Muscle layer of colon (tissue), 2 donors: ENCODE data around the gene CPN2.

Experiments
- H3K27ac ChIP-seq: one replicate; pipeline ENCODE4 v1.7.0; 2013; ENCODE audit warnings: low read depth, mild to moderate bottlenecking, low read length, moderate library complexity
- H3K27me3 ChIP-seq, 2 donors: one replicate each; pipeline ENCODE4 v1.7.0; 2013; ENCODE audit warnings: low read length in 2 of 2, mild to moderate bottlenecking in 2 of 2; ENCODE audit not compliant: insufficient read depth in 2 of 2, control insufficient read depth in 1 of 2
- H3K36me3 ChIP-seq: one replicate; pipeline ENCODE4 v1.7.0; 2013; ENCODE audit warnings: mild to moderate bottlenecking, low read length; ENCODE audit not compliant: insufficient read depth
- H3K4me1 ChIP-seq: one replicate; pipeline ENCODE4 v1.7.0; 2013; ENCODE audit warnings: mild to moderate bottlenecking, low read length; ENCODE audit not compliant: insufficient read depth
- H3K4me3 ChIP-seq, 2 donors: one replicate each; pipeline ENCODE4 v1.7.0; 2013; ENCODE audit warnings: low read length in 2 of 2, low read depth in 1 of 2, mild to moderate bottlenecking in 1 of 2, moderate library complexity in 1 of 2
- H3K9ac ChIP-seq: one replicate; pipeline ENCODE4 v1.7.0; 2013; ENCODE audit warnings: low read length
- H3K9me3 ChIP-seq: one replicate; pipeline ENCODE4 v1.7.0; 2013; ENCODE audit warnings: mild to moderate bottlenecking, low read length
- donor health status: abdominal sarcoma.
- donor health status: Adenocarcinoma of cecum.

Gene CPN2

GRCh38 chr3:194350726-194351071 is 429 bp downstream of the CPN2 start:
- H3K36me3 ChIP-seq: no peaks in the 10 kb centered on the region
- H3K4me1 ChIP-seq: no peaks in the 10 kb centered on the region
- no peak overlapping the region for H3K9ac ChIP-seq
- H3K27me3 ChIP-seq: no peaks in the 10 kb centered on the region
- no peaks in the 10 kb centered on the region for H3K9me3 ChIP-seq
- no peak overlapping the region for H3K27ac ChIP-seq
- H3K4me3 ChIP-seq: no peak overlapping the region

GRCh38 chr3:194348354-194348753 is 2.8 kb downstream of the CPN2 start:
- no peak overlapping the region for H3K4me3 ChIP-seq
- no peaks in the 10 kb centered on the region for H3K4me1 ChIP-seq
- H3K27ac ChIP-seq: no peak overlapping the region
- no peaks in the 10 kb centered on the region for H3K27me3 ChIP-seq
- no peaks in the 10 kb centered on the region for H3K36me3 ChIP-seq
- no peaks in the 10 kb centered on the region for H3K9me3 ChIP-seq
- no peak overlapping the region for H3K9ac ChIP-seq

GRCh38 chr3:194346621-194347020 is 4.5 kb downstream of the CPN2 start:
- Histone ChIP-seq H3K9me3 (no peaks in the 10 kb centered on the region), H3K27ac (no peak overlapping the region), H3K4me1 (no peaks in the 10 kb centered on the region), H3K27me3 (no peaks in the 10 kb centered on the region), H3K9ac (no peak overlapping the region), H3K4me3 (no peak overlapping the region), H3K36me3 (no peaks in the 10 kb centered on the region)

GRCh38 chr3:194346035-194346434 is 5.1 kb downstream of the CPN2 start:
- Histone ChIP-seq H3K9ac (no peak overlapping the region), H3K27ac (no peak overlapping the region), H3K36me3 (no peaks in the 10 kb centered on the region), H3K27me3 (no peaks in the 10 kb centered on the region), H3K9me3 (no peaks in the 10 kb centered on the region), H3K4me1 (no peaks in the 10 kb centered on the region), H3K4me3 (no peak overlapping the region)

- no peak overlapping the region for H3K4me3 ChIP-seq
- no peak overlapping the region for H3K9ac ChIP-seq
- no peaks in the 10 kb centered on the region for H3K4me1 ChIP-seq
- no peaks in the 10 kb centered on the region for H3K9me3 ChIP-seq
- H3K36me3 ChIP-seq: no peaks in the 10 kb centered on the region
- no peaks in the 10 kb centered on the region for H3K27me3 ChIP-seq
- no peak overlapping the region for H3K27ac ChIP-seq
Measured at GRCh38 chr3:194344012-194344411, 7.1 kb downstream of the CPN2 start.

GRCh38 chr3:194343561-194343893 is 7.6 kb downstream of the CPN2 start:
- Histone ChIP-seq H3K27ac (no peak overlapping the region), H3K36me3 (no peaks in the 10 kb centered on the region), H3K4me3 (no peak overlapping the region), H3K27me3 (no peaks in the 10 kb centered on the region), H3K9me3 (no peaks in the 10 kb centered on the region), H3K9ac (no peak overlapping the region), H3K4me1 (no peaks in the 10 kb centered on the region)

GRCh38 chr3:194342861-194343560 is 8.1 kb downstream of the CPN2 start:
- H3K36me3 ChIP-seq: no peaks in the 10 kb centered on the region
- no peak overlapping the region for H3K9ac ChIP-seq
- H3K9me3 ChIP-seq: no peaks in the 10 kb centered on the region
- H3K27me3 ChIP-seq: no peaks in the 10 kb centered on the region
- H3K27ac ChIP-seq: no peak overlapping the region
- no peaks in the 10 kb centered on the region for H3K4me1 ChIP-seq
- no peak overlapping the region for H3K4me3 ChIP-seq

- H3K4me3 ChIP-seq: no peak overlapping the region
- H3K27ac ChIP-seq: no peak overlapping the region
- H3K4me1 ChIP-seq: no peaks in the 10 kb centered on the region
- H3K27me3 ChIP-seq: no peaks in the 10 kb centered on the region
- no peaks in the 10 kb centered on the region for H3K36me3 ChIP-seq
- no peaks in the 10 kb centered on the region for H3K9me3 ChIP-seq
- H3K9ac ChIP-seq: no peak overlapping the region
Measured at GRCh38 chr3:194340757-194341400, 10.2 kb downstream of the CPN2 start.

GRCh38 chr3:194339840-194340239 is 11.3 kb downstream of the CPN2 start:
- no peaks in the 10 kb centered on the region for H3K9me3 ChIP-seq
- H3K27ac ChIP-seq: no peak overlapping the region
- H3K4me1 ChIP-seq: no peaks in the 10 kb centered on the region
- no peaks in the 10 kb centered on the region for H3K36me3 ChIP-seq
- no peaks in the 10 kb centered on the region for H3K27me3 ChIP-seq
- no peak overlapping the region for H3K4me3 ChIP-seq
- H3K9ac ChIP-seq: no peak overlapping the region

GRCh38 chr3:194339356-194339755 is 11.8 kb downstream of the CPN2 start:
- H3K9me3 ChIP-seq: no peaks in the 10 kb centered on the region
- H3K27ac ChIP-seq: no peak overlapping the region
- H3K4me1 ChIP-seq: no peaks in the 10 kb centered on the region
- no peaks in the 10 kb centered on the region for H3K36me3 ChIP-seq
- no peak overlapping the region for H3K4me3 ChIP-seq
- no peaks in the 10 kb centered on the region for H3K27me3 ChIP-seq
- H3K9ac ChIP-seq: no peak overlapping the region

GRCh38 chr3:194337965-194338753 is 13.0 kb downstream of the CPN2 start:
- H3K36me3 ChIP-seq: no peaks in the 10 kb centered on the region
- no peak overlapping the region for H3K4me3 ChIP-seq
- no peaks in the 10 kb centered on the region for H3K4me1 ChIP-seq
- no peak overlapping the region for H3K9ac ChIP-seq
- no peaks in the 10 kb centered on the region for H3K9me3 ChIP-seq
- no peak overlapping the region for H3K27ac ChIP-seq
- peaks cover under 1 to 5% of the 10 kb centered on the region in 2 donors for H3K27me3 ChIP-seq
